Measurements from ENCODE around the gene COX14. TPM values are rescaled to one million over a fixed set of nuclear protein-coding genes. Genes with fewer than 3 reads are reported as not detected.

COX14 gene
- total RNA-seq, 4 donors from 2014 or later, result 32.1 to 68.7 (median 53.5) TPM

- intact Hi-C loops (cut with DNase I), result no loop called here
- Histone ChIP-seq H3K36me3 (peaks cover 0 to 3% (median 0%) of the 10 kb centered on the region in 3 donors), H3K4me3 (no peak overlapping the region), H3K27ac (no peak overlapping the region), H3K9me3 (no peaks in the 10 kb centered on the region), H3K27me3 (no peaks in the 10 kb centered on the region), H3K4me1 (peaks cover 33 to 50% (median 33%) of the 10 kb centered on the region in 3 donors)
- 60% methylated on average over 3 of the region's 3 CpGs; no CpG with 5 or more reads in 1 of the 2 donors for WGBS, 2 donors
- DNase-seq, result no peak
- no peak for TF ChIP-seq POLR2A (IDR thresholded peaks at IDR 0.05)
- no peak for TF ChIP-seq CTCF (IDR thresholded peaks at IDR 0.05)
Measured at GRCh38 chr12:50106907-50107306, 5.1 kb upstream of the COX14 start.

- Histone ChIP-seq H3K4me1 (peaks cover 33 to 50% (median 33%) of the 10 kb centered on the region in 3 donors), H3K36me3 (no peaks in the 10 kb centered on the region), H3K9me3 (no peaks in the 10 kb centered on the region), H3K27me3 (no peaks in the 10 kb centered on the region), H3K27ac (no peak overlapping the region), H3K4me3 (no peak overlapping the region)
- intact Hi-C loops (cut with DNase I), result no loop called here
- DNase-seq, result no peak
- 94 to 95% methylated on average over 13 to 16 of the region's 17 CpGs for WGBS, 2 donors
- TF ChIP-seq CTCF (IDR thresholded peaks at IDR 0.05) (no peak), POLR2A (IDR thresholded peaks at IDR 0.05) (no peak)
Measured at GRCh38 chr12:50107416-50108268, 4.4 kb upstream of the COX14 start.

- no peaks in the 10 kb centered on the region for H3K9me3 ChIP-seq
- peaks cover 28 to 55% (median 39%) of the 10 kb centered on the region in 3 donors for H3K4me1 ChIP-seq
- no peaks in the 10 kb centered on the region for H3K27me3 ChIP-seq
- DNase-seq, result no peak
- no peak for TF ChIP-seq CTCF (IDR thresholded peaks at IDR 0.05)
- no peak for TF ChIP-seq POLR2A (IDR thresholded peaks at IDR 0.05)
- intact Hi-C loops (cut with DNase I), result no loop called here
- H3K4me3 ChIP-seq, result no peak overlapping the region
- H3K27ac ChIP-seq, result peak overlapping the region; percentile 76 to 95 (median 85)
- no peaks in the 10 kb centered on the region for H3K36me3 ChIP-seq
- 83 to 100% methylated on average over 2 of the region's 3 CpGs for WGBS, 2 donors
Measured at GRCh38 chr12:50109319-50109718, 2.7 kb upstream of the COX14 start.

- TF ChIP-seq POLR2A (IDR thresholded peaks at IDR 0.05), result no peak
- TF ChIP-seq CTCF (IDR thresholded peaks at IDR 0.05), result no peak
- DNase-seq, result no peak
- intact Hi-C loops (cut with DNase I), result no loop called here
- no peaks in the 10 kb centered on the region for H3K36me3 ChIP-seq
- no peaks in the 10 kb centered on the region for H3K9me3 ChIP-seq
- WGBS, 2 donors, result 29 to 34% methylated on average over 6 to 7 of the region's 8 CpGs
- no peaks in the 10 kb centered on the region for H3K27me3 ChIP-seq
- peaks cover 27 to 54% (median 38%) of the 10 kb centered on the region in 3 donors for H3K4me1 ChIP-seq
- peak overlapping the region; percentile 76 to 95 (median 85) for H3K27ac ChIP-seq
- H3K4me3 ChIP-seq, result peak overlapping the region in 1 of 4 donors; percentile 78
Measured at GRCh38 chr12:50110127-50110761, 1.8 kb upstream of the COX14 start.
